ENCODE data around the gene PPT2.
A peak's percentile ranks its signal among the peaks of the same experiment; 100 is the strongest.

PPT2 gene

GRCh38 chr6:32153564-32154513 is at the start of gene PPT2:
Gene PPT2, plus strand, starts transcription at chr6:32154141. Its CDS starts 454 bp downstream, at chr6:32154595.
- DNase-seq (ENCODE audit: low read depth, low spot score): peak; percentile 36

- DNase-seq (ENCODE audit: low read depth, low spot score): no peak
These were observed 48.5 kb upstream of the PPT2 start for GRCh38 chr6:32105433-32105832.

- DNase-seq (ENCODE audit: low read depth, low spot score): no peak
These were observed 46.5 kb upstream of the PPT2 start for GRCh38 chr6:32107406-32107805.

GRCh38 chr6:32108094-32108627 is 45.8 kb upstream of the PPT2 start:
- no peak for DNase-seq (ENCODE audit: low read depth, low spot score)

- DNase-seq (ENCODE audit: low read depth, low spot score): no peak
These were observed 45.2 kb upstream of the PPT2 start for GRCh38 chr6:32108727-32109113.

GRCh38 chr6:32109114-32109764 is 44.7 kb upstream of the PPT2 start, which contains the start of gene TNXB:
Gene TNXB, minus strand, starts transcription at chr6:32109338. Its CDS starts 11,140 bp downstream, at chr6:32098198.
- DNase-seq (ENCODE audit: low read depth, low spot score): no peak

- no peak for DNase-seq (ENCODE audit: low read depth, low spot score)
These were observed 44.2 kb upstream of the PPT2 start for GRCh38 chr6:32109765-32110160.

GRCh38 chr6:32110632-32111031 is 43.3 kb upstream of the PPT2 start:
- no peak for DNase-seq (ENCODE audit: low read depth, low spot score)

- DNase-seq (ENCODE audit: low read depth, low spot score): no peak
These were observed 42.4 kb upstream of the PPT2 start for GRCh38 chr6:32111424-32112066.

- DNase-seq (ENCODE audit: low read depth, low spot score): no peak
These were observed 41.4 kb upstream of the PPT2 start for GRCh38 chr6:32112431-32112980.

GRCh38 chr6:32113386-32114352 is 40.3 kb upstream of the PPT2 start:
- DNase-seq (ENCODE audit: low read depth, low spot score): no peak

- no peak for DNase-seq (ENCODE audit: low read depth, low spot score)
These were observed 39.1 kb upstream of the PPT2 start for GRCh38 chr6:32114796-32115195.

- DNase-seq (ENCODE audit: low read depth, low spot score): no peak
These were observed 38.3 kb upstream of the PPT2 start for GRCh38 chr6:32115623-32116022.

- no peak for DNase-seq (ENCODE audit: low read depth, low spot score)
These were observed 37.3 kb upstream of the PPT2 start for GRCh38 chr6:32116674-32117073.

- DNase-seq (ENCODE audit: low read depth, low spot score): no peak
These were observed 36.5 kb upstream of the PPT2 start for GRCh38 chr6:32117461-32117860.

GRCh38 chr6:32118782-32119628 is 34.9 kb upstream of the PPT2 start:
- peak; percentile 23 for DNase-seq (ENCODE audit: low read depth, low spot score)

GRCh38 chr6:32120573-32121059 is 33.3 kb upstream of the PPT2 start:
- DNase-seq (ENCODE audit: low read depth, low spot score): no peak

- no peak for DNase-seq (ENCODE audit: low read depth, low spot score)
These were observed 30.3 kb upstream of the PPT2 start for GRCh38 chr6:32123681-32124080.

- no peak for DNase-seq (ENCODE audit: low read depth, low spot score)
These were observed 27.1 kb upstream of the PPT2 start for GRCh38 chr6:32126880-32127279.

GRCh38 chr6:32127409-32127716 is 26.6 kb upstream of the PPT2 start:
- DNase-seq (ENCODE audit: low read depth, low spot score): no peak
